Transverse colon (tissue), 4 donors: ENCODE measurements around the gene TCP11. TPM values are rescaled to one million over a fixed set of nuclear protein-coding genes. Genes with fewer than 3 reads are reported as not detected.

Source experiments
- DNase-seq: peaks from one replicate; pipeline ENCODE4 v3.0.0-alpha.2; 2019
- H3K27ac ChIP-seq, 4 donors: fragments of 200-600 bp; sonication (generic); 2 replicates each; pipeline ENCODE4 v1.5.1; 2016 to 2018; ENCODE audit warnings: inconsistent platforms in 4 of 4
- H3K27me3 ChIP-seq: fragments of 200-600 bp; sonication (generic); 2 replicates; pipeline ENCODE4 v1.5.1; 2017; ENCODE audit warnings: inconsistent platforms
- H3K36me3 ChIP-seq, 4 donors: fragments of 200-600 bp; sonication (generic); 2 replicates each; pipeline ENCODE4 v1.5.1; 2017 to 2019; ENCODE audit warnings: inconsistent platforms in 4 of 4
- H3K4me1 ChIP-seq, 4 donors: fragments of 200-600 bp; sonication (generic); 2 replicates each; pipeline ENCODE4 v1.5.1; 2017 to 2020; ENCODE audit warnings: inconsistent platforms in 4 of 4
- H3K4me3 ChIP-seq, 4 donors: fragments of 200-600 bp; sonication (generic); 1 replicate in 1 of 4; 2 replicates in 3 of 4; pipeline versions ENCODE4 v1.5.1 to v1.6.1; 2017 to 2019; ENCODE audit warnings: inconsistent platforms in 4 of 4
- H3K9me3 ChIP-seq, 2 donors: fragments of 200-600 bp; sonication (generic); 2 replicates each; pipeline ENCODE4 v1.5.1; 2017 to 2019; ENCODE audit warnings: inconsistent platforms in 2 of 2
- CTCF ChIP-seq, 5 experiments: fragments of 200-600 bp in 3 of 5; fragments of 450-650 bp in 2 of 5; sonication (generic) in 3 of 5; IDR thresholded peaks; 1 replicate in 2 of 5; 2 replicates in 3 of 5; pipeline ENCODE4 v1.5.1; 2016 to 2017; ENCODE audit warnings: antibody characterized with exemption in 5 of 5, inconsistent platforms in 3 of 5, mild to moderate bottlenecking in 2 of 5, moderate library complexity in 1 of 5
- EP300 ChIP-seq: sonication (generic); formaldehyde crosslinking; IDR thresholded peaks from one replicate; pipeline ENCODE4 v1.6.1; 2017; ENCODE audit warnings: antibody characterized with exemption, low read depth
- POLR2A ChIP-seq: fragments of 450-650 bp; IDR thresholded peaks from one replicate; pipeline ENCODE4 v1.6.1; 2016; ENCODE audit warnings: antibody characterized with exemption, mild to moderate bottlenecking, moderate library complexity
- POLR2AphosphoS5 ChIP-seq, 3 donors: sonication (generic); formaldehyde crosslinking; IDR thresholded peaks; one replicate each; pipeline ENCODE4 v1.6.1; 2016; ENCODE audit warnings: antibody characterized with exemption in 3 of 3
- WGBS, 2 donors: methylation state at CpG; one replicate each; pipeline ENCODE4 v1.1.5; 2018; ENCODE audit warnings: low coverage in 1 of 2; 5-methylcytosine and 5-hydroxymethylcytosine counted together
- in situ Hi-C, 4 donors: fragments of 200-750 bp; cut with MboI; loops; one replicate each; pipeline versions ENCODE4 v1.15.0 to v1.15.1; 2017; ENCODE audit warnings: low sequenced_read_pairs in 3 of 4, low pct_ligation_motif_present in 1 of 4, low pct_unique_long_range_greater_than_20kb in 1 of 4
- intact Hi-C: fragments of 100-400 bp; cut with DNase I; formaldehyde crosslinking; loops from one replicate; pipeline ENCODE4 v1.15.1; 2023; ENCODE audit warnings: low total_unique reads
- total RNA-seq, 4 donors: library from RNA; depleted of rRNA; stranded (reverse); fragments of >200 nt; gene quantifications; one replicate each; pipeline ENCODE4 v1.1.0, GENCODE V29; 2016

Gene TCP11
- total RNA-seq, 4 donors from 2014 or later, result 0.96 TPM; not detected in 3

GRCh38 chr6:35146453-35146852 is 5.3 kb upstream of the TCP11 start:
- Histone ChIP-seq H3K27ac (no peak overlapping the region), H3K4me1 (peaks cover 0 to 5% (median under 1%) of the 10 kb centered on the region in 4 donors), H3K36me3 (no peaks in the 10 kb centered on the region), H3K4me3 (no peak overlapping the region), H3K9me3 (no peaks in the 10 kb centered on the region), H3K27me3 (no peaks in the 10 kb centered on the region)
- peak; percentile 61 for DNase-seq
- in situ Hi-C loops (loop anchor here in 1 of 4 donors (10.0 kb wide), 1 partner anchor 98 kb away; no protein-coding TSS in a partner anchor), intact Hi-C loops (loop anchor here (10.0 kb wide), 1 partner anchor 98 kb away; no protein-coding TSS in a partner anchor)
- TF ChIP-seq CTCF (IDR thresholded peaks at IDR 0.05) (peak; percentile 45 to 65 (median 62)), EP300 (no peak)
- 57 to 90% methylated on average over 2 to 6 of the region's 6 CpGs for WGBS, 2 donors

- H3K27me3 ChIP-seq, result no peaks in the 10 kb centered on the region
- H3K4me1 ChIP-seq, result peaks cover 0 to 12% (median 8%) of the 10 kb centered on the region in 4 donors
- no peak for DNase-seq
- no peak overlapping the region for H3K4me3 ChIP-seq
- TF ChIP-seq POLR2A, result no peak
- TF ChIP-seq EP300, result no peak
- no peak for TF ChIP-seq CTCF (IDR thresholded peaks at IDR 0.05)
- TF ChIP-seq POLR2AphosphoS5 (IDR thresholded peaks at IDR 0.05), result no peak
- intact Hi-C loops, result loop anchor here (10.0 kb wide), 1 partner anchor 99 kb away; no protein-coding TSS in a partner anchor
- no peak overlapping the region for H3K27ac ChIP-seq
- 89 to 90% methylated on average over 3 of the region's 3 CpGs for WGBS, 2 donors
- H3K9me3 ChIP-seq, result no peaks in the 10 kb centered on the region
- in situ Hi-C loops, result loop anchor here in 1 of 4 donors (10.0 kb wide), 1 partner anchor 99 kb away; no protein-coding TSS in a partner anchor
- H3K36me3 ChIP-seq, result no peaks in the 10 kb centered on the region
Observed at GRCh38 chr6:35145757-35146156, 4.6 kb upstream of the TCP11 start.

- in situ Hi-C loops (loop anchor here in 2 of 4 donors (5.0 to 10.0 kb wide), 2 partner anchors 102 to 151 kb away; no protein-coding TSS in a partner anchor), intact Hi-C loops (loop anchor here (10.0 kb wide), 1 partner anchor 102 kb away; no protein-coding TSS in a partner anchor)
- Histone ChIP-seq H3K9me3 (no peaks in the 10 kb centered on the region), H3K4me3 (no peak overlapping the region), H3K36me3 (no peaks in the 10 kb centered on the region), H3K27me3 (no peaks in the 10 kb centered on the region), H3K4me1 (peaks cover 0 to 27% (median 13%) of the 10 kb centered on the region in 4 donors), H3K27ac (no peak overlapping the region)
- WGBS, 2 donors, result 54 to 57% methylated on average over 4 to 5 of the region's 5 CpGs
- TF ChIP-seq EP300 (no peak), CTCF (IDR thresholded peaks at IDR 0.05) (no peak), POLR2A (no peak), POLR2AphosphoS5 (IDR thresholded peaks at IDR 0.05) (no peak)
- DNase-seq, result no peak
Observed at GRCh38 chr6:35142588-35143569, 1.7 kb upstream of the TCP11 start.

- intact Hi-C loops, result loop anchor here (2.0 to 10.0 kb wide), 2 partner anchors 104 to 154 kb away; no protein-coding TSS in a partner anchor
- peak overlapping the region in 2 of 4 donors; percentile 19 to 29 for H3K4me3 ChIP-seq
Observed at GRCh38 chr6:35140639-35141006, 516 bp downstream of the TCP11 start.

More at GRCh38 chr6:35140639-35141006, 516 bp downstream of the TCP11 start:
- no peaks in the 10 kb centered on the region for H3K36me3 ChIP-seq
- H3K9me3 ChIP-seq, result no peaks in the 10 kb centered on the region
- no peak overlapping the region for H3K27ac ChIP-seq
- H3K27me3 ChIP-seq, result no peaks in the 10 kb centered on the region
- in situ Hi-C loops, result loop anchor here in 2 of 4 donors (5.0 to 10.0 kb wide), 2 partner anchors 104 to 148 kb away; no protein-coding TSS in a partner anchor
- DNase-seq, result no peak
- 69% methylated on average over 15 of the region's 15 CpGs; no CpG with 5 or more reads in 1 of the 2 donors for WGBS, 2 donors
- H3K4me1 ChIP-seq, result peaks cover 0 to 23% (median 13%) of the 10 kb centered on the region in 4 donors
- TF ChIP-seq CTCF (IDR thresholded peaks at IDR 0.05) (no peak), POLR2AphosphoS5 (IDR thresholded peaks at IDR 0.05) (no peak), POLR2A (no peak), EP300 (no peak)
